Muscle of back (tissue), 11 donors: Measurements from ENCODE around the gene RUSF1. TPM values are rescaled to one million over a fixed set of nuclear protein-coding genes. Genes with fewer than 3 reads are reported as not detected.

Experiments used
- DNase-seq, 3 donors: peaks; one replicate each; pipeline versions ENCODE4 v3.0.0 to v3.0.0-alpha.2; 2013
- polyA plus RNA-seq, 10 donors: library from polyadenylated mRNA; unstranded; fragments of 120-200 nt; gene quantifications; one replicate each; pipeline ENCODE4 v1.2.1, GENCODE V29; 2013; ENCODE audit not compliant: insufficient read length in 10 of 10

The RUSF1 gene
- polyA plus RNA-seq, 10 donors = 34.1 to 58.8 (median 44.6) TPM

- peak; percentile 81 to 91 (median 83) for DNase-seq
Observed at GRCh38 chr16:31471875-31472708, 36.1 kb downstream of the RUSF1 start, which contains the start of gene TGFB1I1. TSS of gene TGFB1I1 (plus strand) at chr16:31472152. CDS start at chr16:31472189, 37 bp downstream.

DNA sequence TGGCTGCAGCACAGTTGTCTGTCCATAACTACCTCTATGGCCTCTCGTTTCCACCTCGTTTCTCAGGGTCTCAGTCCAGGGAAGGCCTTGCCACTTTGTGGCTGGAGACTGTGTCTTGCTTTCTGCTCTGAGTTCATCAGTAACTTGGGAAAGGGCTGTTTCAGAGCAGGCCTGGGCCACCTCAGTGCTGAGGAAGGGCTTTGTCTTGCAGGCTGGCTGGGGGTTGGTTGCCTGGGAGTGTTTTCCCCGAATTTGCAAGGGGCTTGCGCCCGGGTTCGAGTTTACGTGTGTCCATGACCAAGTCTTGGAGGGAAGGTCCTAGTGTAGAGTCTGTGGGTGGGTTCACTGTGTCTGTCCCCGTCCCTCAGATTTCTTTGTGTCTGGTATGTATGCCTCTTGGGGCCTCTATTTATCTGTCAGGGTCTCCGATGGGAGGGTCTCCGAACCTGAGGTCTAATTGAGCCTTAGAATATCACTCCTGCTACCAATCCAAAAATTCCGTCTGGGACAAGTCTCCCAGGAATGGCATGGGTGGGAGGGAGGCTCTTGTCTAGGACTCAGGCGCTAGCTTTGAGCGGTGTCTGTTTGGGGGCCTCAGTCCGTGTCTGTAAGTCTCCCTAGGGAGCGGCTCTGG lies 36.8 kb downstream of the RUSF1 start:
- no peak for DNase-seq

- DNase-seq = no peak
Observed at GRCh38 chr16:31470615-31471014, 37.6 kb downstream of the RUSF1 start.

DNA sequence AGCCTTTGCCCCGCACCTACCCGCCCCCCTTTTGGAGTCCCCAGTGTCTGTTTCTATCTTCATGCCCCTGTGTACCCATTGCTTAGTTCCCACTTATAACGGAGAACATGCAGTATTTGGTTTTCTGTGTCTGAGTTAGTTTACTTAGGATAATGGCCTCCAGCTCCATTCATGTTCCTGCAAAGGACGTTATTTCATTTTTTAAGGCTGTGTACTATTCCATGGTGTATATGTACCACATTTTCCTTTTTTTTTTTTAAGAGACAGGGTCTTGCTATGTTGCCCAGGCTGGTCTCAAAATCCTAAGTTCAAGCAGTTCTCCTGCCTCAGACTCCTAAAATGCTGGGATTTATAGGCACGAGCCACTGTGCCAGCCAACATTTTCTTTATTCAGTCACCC lies 40.3 kb downstream of the RUSF1 start:
- DNase-seq = no peak

DNA sequence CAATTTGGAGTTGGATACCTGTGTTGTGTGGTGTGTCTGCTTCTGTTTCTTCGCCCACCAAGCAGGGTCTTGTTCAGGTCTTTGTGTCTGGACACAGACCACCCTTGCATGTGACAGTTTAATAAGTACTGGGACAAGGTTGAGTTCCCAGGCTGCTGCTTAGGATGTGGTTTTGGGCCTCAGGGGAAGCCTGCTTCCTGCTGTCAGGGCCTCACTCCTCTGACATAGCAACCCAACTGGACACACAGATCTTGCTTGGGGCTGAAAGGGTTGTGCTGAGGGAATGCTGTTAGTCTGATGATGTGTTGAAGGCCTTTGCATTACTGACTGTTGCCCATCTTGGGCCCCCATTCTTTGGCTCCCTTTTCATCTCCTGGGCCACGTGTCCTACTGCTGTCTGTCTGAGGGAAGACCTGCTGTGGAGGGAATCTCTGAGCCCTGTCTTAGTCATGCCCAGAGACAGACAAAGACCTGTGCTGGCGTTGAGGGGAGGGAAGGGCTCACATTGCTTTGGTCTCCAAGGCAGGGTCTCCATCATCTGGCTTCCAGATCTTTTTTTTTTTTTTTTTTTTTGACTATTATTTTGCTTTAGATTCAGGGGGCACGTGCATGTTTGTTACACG lies 40.9 kb downstream of the RUSF1 start:
- DNase-seq = no peak

DNA sequence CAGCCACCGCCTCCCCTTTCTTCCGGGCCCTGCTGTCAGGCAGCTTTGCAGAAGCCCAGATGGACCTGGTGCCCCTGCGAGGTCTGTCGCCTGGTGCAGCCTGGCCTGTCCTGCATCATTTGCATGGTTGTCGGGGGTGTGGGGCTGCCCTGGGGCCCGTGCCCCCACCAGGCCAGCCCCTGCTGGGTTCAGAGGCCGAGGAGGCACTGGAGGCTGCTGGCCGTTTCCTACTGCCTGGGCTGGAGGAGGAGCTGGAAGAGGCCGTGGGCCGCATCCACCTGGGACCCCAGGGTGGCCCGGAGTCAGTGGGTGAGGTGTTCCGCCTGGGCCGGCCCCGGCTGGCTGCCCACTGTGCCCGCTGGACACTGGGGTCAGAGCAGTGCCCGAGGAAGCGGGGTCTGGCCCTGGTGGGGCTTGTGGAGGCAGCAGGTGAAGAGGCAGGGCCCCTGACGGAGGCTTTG lies 41.8 kb downstream of the RUSF1 start:
- no peak for DNase-seq

GRCh38 chr16:31465788-31466370 lies 42.3 kb downstream of the RUSF1 start:
- DNase-seq = no peak

DNA sequence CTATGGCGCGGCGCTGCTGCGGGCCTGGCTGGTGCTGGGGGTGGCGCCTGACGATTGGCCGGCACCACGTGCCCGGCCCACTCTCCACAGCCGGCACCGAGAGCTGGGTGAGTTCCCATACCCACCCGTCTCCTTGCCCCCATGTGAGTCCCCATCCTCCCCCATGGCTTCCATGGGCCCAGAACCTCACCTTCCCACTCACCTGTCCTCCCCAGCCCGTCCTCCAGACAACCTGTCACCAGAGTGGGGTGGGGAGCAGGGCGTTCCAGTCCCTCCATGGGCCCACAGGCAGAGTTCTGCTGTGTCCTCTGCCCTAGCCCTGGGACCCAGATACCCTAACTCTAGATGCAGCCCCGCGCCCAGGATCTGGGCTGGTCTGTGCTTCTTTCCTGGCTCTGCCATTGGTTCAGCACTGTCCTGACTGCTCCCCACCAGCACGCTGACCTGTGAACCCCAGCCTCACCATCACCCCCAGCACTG lies 43.4 kb downstream of the RUSF1 start:
- no peak for DNase-seq

- DNase-seq = no peak
Observed at GRCh38 chr16:31464348-31464769, 43.8 kb downstream of the RUSF1 start.

- DNase-seq = no peak
Observed at GRCh38 chr16:31461921-31462804, 46.0 kb downstream of the RUSF1 start.

- DNase-seq = no peak
Observed at GRCh38 chr16:31461201-31461920, 46.8 kb downstream of the RUSF1 start.

DNA sequence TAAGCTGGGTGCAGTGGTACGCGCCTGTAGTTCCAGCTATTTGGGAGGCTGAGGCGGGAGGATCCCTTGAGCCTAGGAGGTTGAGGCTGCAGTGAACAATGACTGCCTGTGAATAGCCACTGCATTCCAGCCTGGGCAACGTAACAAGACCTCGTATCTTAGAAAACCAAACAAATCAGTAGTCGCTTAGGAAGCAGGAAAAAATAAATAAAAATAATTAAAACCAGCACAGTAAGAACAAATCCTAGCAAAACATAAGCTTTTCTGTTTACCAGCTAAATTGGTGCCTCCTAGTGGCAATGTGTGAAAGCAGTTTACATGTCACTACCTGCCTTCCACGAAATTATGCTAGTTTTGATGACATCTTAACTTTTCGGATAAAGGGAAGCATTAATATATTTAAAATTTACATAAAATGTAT lies 47.6 kb downstream of the RUSF1 start:
- DNase-seq = peak in 1 of 3 donors; percentile 65

DNA sequence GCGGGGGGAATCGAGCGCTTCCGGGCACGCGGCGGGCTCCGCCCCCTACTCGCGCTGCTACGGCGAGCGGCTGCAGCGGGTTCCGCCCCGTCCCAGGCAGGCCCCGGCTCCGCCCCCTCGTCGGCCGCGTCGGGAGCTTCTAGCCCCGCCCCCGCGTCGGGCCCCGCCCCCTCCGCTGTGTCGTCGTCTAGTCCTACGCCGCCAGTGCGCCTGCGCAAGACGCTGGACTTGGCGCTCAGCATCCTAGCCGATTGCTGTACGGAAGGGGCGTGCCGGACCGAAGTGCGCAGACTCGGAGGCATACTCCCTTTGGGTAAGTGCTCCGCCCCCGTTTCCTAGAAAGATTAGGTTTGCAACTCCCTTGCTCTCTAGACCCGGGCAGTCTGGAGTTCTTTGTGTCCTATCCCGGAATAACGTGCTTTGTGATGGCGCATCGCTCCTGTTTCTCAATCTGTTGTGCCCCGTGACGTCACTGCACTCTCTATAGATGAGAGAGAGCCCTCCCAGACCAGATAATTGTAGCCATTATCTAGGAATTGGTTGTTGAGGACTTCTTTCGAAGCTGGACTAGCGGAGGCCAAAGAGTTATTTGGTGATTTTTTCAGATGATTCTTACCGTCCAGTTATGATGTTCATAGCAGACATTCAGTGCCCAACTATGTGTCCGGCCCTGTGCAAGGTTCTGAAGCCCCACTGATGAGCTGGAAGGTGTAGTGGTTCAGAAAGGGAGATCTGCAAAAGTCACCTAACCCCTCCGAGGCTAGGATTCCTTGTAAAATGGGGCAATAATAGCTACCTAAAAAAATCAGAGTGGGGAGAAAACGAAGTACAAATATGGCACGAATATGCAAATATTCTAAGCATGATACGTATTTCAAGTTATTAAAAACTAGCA lies 48.3 kb downstream of the RUSF1 start:
- peak; percentile 100 for DNase-seq

DNA sequence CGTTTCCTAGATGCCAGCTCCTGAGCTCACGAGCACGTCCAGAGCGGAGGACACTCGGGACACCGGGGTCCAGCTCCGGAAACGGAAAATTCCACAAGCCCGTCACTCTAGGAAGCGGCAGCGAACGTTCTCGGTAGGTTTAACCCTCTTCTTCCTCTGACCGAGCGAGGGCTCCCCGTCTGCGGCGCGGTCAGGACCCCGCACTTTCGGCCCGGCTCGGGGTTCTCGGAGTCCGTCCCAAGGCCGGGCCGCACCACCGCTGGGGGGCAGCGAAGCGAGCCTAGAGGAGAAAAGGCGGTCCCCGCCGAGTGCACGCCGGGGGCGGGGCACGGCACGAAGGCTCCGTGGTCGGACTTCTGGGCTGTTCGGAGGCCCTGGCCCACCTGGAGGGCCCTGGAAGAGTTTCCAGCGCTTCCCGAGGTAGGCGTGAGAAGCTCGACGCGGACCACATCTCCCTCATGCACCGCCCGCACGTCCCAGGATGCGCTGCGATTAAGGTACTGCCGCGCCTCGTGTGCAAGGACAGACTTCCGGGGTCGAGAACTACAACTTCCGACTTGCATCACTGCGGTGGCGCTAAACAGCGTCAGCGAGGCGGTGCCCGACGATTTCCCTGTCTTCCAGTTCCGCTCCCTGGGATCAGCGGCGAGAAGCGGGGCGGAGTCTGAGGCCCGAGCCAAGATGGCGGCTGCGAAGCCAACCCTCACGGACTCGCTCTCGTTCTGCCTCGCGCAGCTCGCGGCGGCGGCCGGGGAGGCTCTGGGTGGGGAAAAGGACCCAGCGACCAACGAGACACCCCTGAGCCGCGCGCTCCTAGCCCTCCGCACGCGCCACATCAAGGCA lies 49.1 kb downstream of the RUSF1 start, which contains the start of gene ARMC5:
Gene ARMC5, plus strand, starts transcription at position 658 of the 843 bp plus-strand sequence. Its CDS starts 24 bp downstream, at position 682.
- peak; percentile 98 to 99 (median 98) for DNase-seq

- DNase-seq = no peak
Observed at GRCh38 chr16:31458073-31458843, 49.9 kb downstream of the RUSF1 start.

DNA sequence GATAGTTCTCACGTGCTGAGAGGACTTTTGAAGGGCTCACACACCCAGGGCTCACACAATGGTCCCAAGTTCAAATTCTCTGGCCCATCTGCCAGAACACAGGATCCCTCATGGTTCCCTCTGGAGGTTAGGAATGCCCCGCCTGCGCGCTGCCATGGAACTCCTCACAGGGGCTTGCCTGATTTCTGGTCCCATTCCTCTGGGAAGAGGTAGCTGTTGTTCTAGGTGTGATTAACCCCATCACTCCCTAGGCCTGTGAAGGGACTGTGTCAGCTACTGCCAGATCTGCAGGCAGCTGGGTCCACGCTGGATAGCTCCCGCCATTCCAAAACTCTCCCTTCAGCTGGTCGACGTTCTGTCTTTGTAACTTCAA lies 51.2 kb downstream of the RUSF1 start:
- no peak for DNase-seq

- DNase-seq = no peak
Observed at GRCh38 chr16:31455601-31456314, 52.4 kb downstream of the RUSF1 start.
